SH-SY5Y (cell line): ENCODE measurements around the gene ORMDL3.

ENCODE experiments used
- GATA2 ChIP-seq: IDR thresholded peaks from 2 replicates; pipeline ENCODE4 v1.6.1; 2011; ENCODE audit warnings: mild to moderate bottlenecking, low read depth, low read length
- GATA3 ChIP-seq: IDR thresholded peaks from 2 replicates; pipeline ENCODE4 v1.6.1; 2011; ENCODE audit warnings: low read depth, mild to moderate bottlenecking, low read length, moderate library complexity

GRCh38 chr17:39889200-39889599 is 38.2 kb downstream of the ORMDL3 start:
- no peak for TF ChIP-seq GATA3
- no peak for TF ChIP-seq GATA2
